Neural cell (in vitro differentiated cells): ENCODE measurements around the gene VEGFB. TPM values are rescaled to one million over a fixed set of nuclear protein-coding genes. Genes with fewer than 3 reads are reported as not detected.

Experiments used
- H2AFZ ChIP-seq: fragments of 200-600, 300-800 bp; sonication (generic), shearing (Covaris generic); 2 replicates; pipeline ENCODE4 v1.6.0; 2014; ENCODE audit warnings: low read depth, mild to moderate bottlenecking, antibody characterized with exemption, low read length, moderate library complexity
- H3F3A ChIP-seq: fragments of 200-600 bp; shearing (Covaris generic); 2 replicates; pipeline ENCODE4 v1.6.1; 2016; ENCODE audit warnings: mild to moderate bottlenecking, moderate library complexity, mixed read lengths, antibody characterized with exemption, low read length; ENCODE audit not compliant: insufficient read depth, poor library complexity, severe bottlenecking
- H3K27ac ChIP-seq: fragments of 200-600, 300-800 bp; sonication (generic), shearing (Covaris generic); 2 replicates; pipeline ENCODE4 v1.5.1; 2014; ENCODE audit warnings: mild to moderate bottlenecking, low read length, moderate library complexity
- H3K27me3 ChIP-seq: fragments of 300-800, 200-600 bp; sonication (generic), shearing (Covaris generic); 2 replicates; pipeline ENCODE4 v1.6.0; 2014; ENCODE audit warnings: mild to moderate bottlenecking, low read depth, low read length, moderate library complexity; ENCODE audit not compliant: insufficient read depth
- H3K36me3 ChIP-seq: fragments of 300-800, 200-600 bp; sonication (generic), shearing (Covaris generic); 2 replicates; pipeline ENCODE4 v1.5.1; 2014; ENCODE audit warnings: mild to moderate bottlenecking, antibody characterized with exemption, low read length, moderate library complexity; ENCODE audit not compliant: insufficient read depth
- H3K4me2 ChIP-seq: fragments of 300-800, 200-600 bp; sonication (generic), shearing (Covaris generic); 2 replicates; pipeline ENCODE4 v1.6.0; 2014; ENCODE audit warnings: mild to moderate bottlenecking, low read length
- H3K4me3 ChIP-seq: fragments of 300-800, 200-600 bp; sonication (generic), shearing (Covaris generic); 2 replicates; pipeline ENCODE4 v1.5.1; 2014; ENCODE audit warnings: mild to moderate bottlenecking, low read length, moderate library complexity
- H3K79me2 ChIP-seq: fragments of 200-600 bp; shearing (Covaris generic); replicated peaks from 2 replicates; pipeline ENCODE4 v1.6.0; 2014; ENCODE audit warnings: mild to moderate bottlenecking, low read length, moderate library complexity; ENCODE audit not compliant: insufficient read depth
- H3K9ac ChIP-seq: fragments of 300-800, 200-600 bp; sonication (generic), shearing (Covaris generic); 2 replicates; pipeline ENCODE4 v1.6.1; 2016; ENCODE audit warnings: mild to moderate bottlenecking, low read length, mixed read lengths
- H3K9me2 ChIP-seq: fragments of 200-600 bp; shearing (Covaris generic); 2 replicates; pipeline ENCODE4 v1.6.1; 2016; ENCODE audit warnings: mild to moderate bottlenecking, low read length, mixed read lengths; ENCODE audit not compliant: insufficient read depth
- H3K9me3 ChIP-seq: fragments of 200-600, 300-800 bp; sonication (generic), shearing (Covaris generic); 2 replicates; pipeline ENCODE4 v1.6.1; 2016; ENCODE audit warnings: mild to moderate bottlenecking, mixed run types, low read length, moderate library complexity, mixed read lengths
- H4K20me1 ChIP-seq: fragments of 200-600 bp; shearing (Covaris generic); 2 replicates; pipeline ENCODE4 v1.6.1; 2016; ENCODE audit warnings: mild to moderate bottlenecking, mixed run types; ENCODE audit not compliant: insufficient read depth
- EP300 ChIP-seq: fragments of 450-650 bp; conservative IDR thresholded peaks from 2 replicates; pipeline ENCODE4 v1.6.1; 2014; ENCODE audit warnings: antibody characterized with exemption, mild to moderate bottlenecking, moderate library complexity; ENCODE audit not compliant: poor library complexity, severe bottlenecking
- EZH2 ChIP-seq: fragments of 200-600, 300-800 bp; shearing (Covaris generic), sonication (generic); IDR thresholded peaks from 2 replicates; pipeline ENCODE4 v1.6.1; 2014; ENCODE audit warnings: antibody characterized with exemption, low read length, borderline replicate concordance, mild to moderate bottlenecking; ENCODE audit not compliant: insufficient read depth, poor library complexity, severe bottlenecking
- MXI1 ChIP-seq: fragments of 450-650 bp; conservative IDR thresholded peaks from 2 replicates; pipeline ENCODE4 v1.6.1; 2014; ENCODE audit warnings: antibody characterized with exemption, mild to moderate bottlenecking; ENCODE audit not compliant: poor library complexity, severe bottlenecking
- POLR2AphosphoS5 ChIP-seq: IDR thresholded peaks from 2 replicates; pipeline ENCODE4 v1.6.1; 2012
- RAD21 ChIP-seq: fragments of 450-650 bp; conservative IDR thresholded peaks from 2 replicates; pipeline ENCODE4 v1.6.1; 2014; ENCODE audit warnings: antibody characterized with exemption, mild to moderate bottlenecking, moderate library complexity
- SMC3 ChIP-seq: fragments of 450-650 bp; conservative IDR thresholded peaks from 2 replicates; pipeline ENCODE4 v1.6.1; 2014; ENCODE audit warnings: antibody characterized with exemption, mild to moderate bottlenecking, moderate library complexity; ENCODE audit not compliant: poor library complexity
- TAF1 ChIP-seq: IDR thresholded peaks from 2 replicates; pipeline ENCODE4 v1.6.1; 2012; ENCODE audit warnings: low read depth
- polyA plus RNA-seq: library from polyadenylated mRNA; depleted of rRNA; stranded (reverse); fragments of >200 nt; gene quantifications from 2 replicates; pipeline ENCODE4 v1.2.3, GENCODE V29; 2014
- TF ChIP-seq, protein P1 (sequence below): fragments of 450-650 bp; IDR thresholded peaks from 2 replicates; pipeline ENCODE4 v1.5.1; 2014; ENCODE audit warnings: antibody characterized with exemption, mild to moderate bottlenecking, moderate library complexity; ENCODE audit not compliant: poor library complexity, severe bottlenecking
- TF ChIP-seq, protein P2 (sequence below): IDR thresholded peaks from 2 replicates; pipeline ENCODE4 v1.6.1; 2012; ENCODE audit warnings: borderline replicate concordance

The VEGFB gene
- polyA plus RNA-seq, 1 donor from 2014 or later: 4.8 TPM

DNA sequence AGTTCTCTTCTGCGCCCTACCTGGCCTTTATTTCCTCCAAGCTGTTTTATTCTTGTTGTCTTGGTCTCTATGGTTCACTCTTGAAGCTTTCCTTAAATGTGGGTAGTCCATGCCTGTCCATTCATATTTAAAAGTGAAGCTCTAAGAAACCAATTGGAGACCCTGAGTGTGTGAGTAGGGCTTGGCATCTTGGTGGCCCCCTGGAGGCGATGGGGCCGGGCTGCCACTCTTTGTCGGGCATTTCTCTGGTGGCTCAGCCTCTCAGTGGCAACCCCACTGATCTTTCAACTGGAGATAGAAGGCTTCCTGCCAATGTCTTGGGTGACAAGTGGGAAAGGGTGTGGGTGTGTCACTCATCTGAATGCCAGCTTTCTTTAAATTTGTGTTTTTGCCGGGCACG, 17.5 kb upstream of the VEGFB start:
- TF ChIP-seq, protein P1, sequence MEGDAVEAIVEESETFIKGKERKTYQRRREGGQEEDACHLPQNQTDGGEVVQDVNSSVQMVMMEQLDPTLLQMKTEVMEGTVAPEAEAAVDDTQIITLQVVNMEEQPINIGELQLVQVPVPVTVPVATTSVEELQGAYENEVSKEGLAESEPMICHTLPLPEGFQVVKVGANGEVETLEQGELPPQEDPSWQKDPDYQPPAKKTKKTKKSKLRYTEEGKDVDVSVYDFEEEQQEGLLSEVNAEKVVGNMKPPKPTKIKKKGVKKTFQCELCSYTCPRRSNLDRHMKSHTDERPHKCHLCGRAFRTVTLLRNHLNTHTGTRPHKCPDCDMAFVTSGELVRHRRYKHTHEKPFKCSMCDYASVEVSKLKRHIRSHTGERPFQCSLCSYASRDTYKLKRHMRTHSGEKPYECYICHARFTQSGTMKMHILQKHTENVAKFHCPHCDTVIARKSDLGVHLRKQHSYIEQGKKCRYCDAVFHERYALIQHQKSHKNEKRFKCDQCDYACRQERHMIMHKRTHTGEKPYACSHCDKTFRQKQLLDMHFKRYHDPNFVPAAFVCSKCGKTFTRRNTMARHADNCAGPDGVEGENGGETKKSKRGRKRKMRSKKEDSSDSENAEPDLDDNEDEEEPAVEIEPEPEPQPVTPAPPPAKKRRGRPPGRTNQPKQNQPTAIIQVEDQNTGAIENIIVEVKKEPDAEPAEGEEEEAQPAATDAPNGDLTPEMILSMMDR: no peak
- TF ChIP-seq, protein P2, sequence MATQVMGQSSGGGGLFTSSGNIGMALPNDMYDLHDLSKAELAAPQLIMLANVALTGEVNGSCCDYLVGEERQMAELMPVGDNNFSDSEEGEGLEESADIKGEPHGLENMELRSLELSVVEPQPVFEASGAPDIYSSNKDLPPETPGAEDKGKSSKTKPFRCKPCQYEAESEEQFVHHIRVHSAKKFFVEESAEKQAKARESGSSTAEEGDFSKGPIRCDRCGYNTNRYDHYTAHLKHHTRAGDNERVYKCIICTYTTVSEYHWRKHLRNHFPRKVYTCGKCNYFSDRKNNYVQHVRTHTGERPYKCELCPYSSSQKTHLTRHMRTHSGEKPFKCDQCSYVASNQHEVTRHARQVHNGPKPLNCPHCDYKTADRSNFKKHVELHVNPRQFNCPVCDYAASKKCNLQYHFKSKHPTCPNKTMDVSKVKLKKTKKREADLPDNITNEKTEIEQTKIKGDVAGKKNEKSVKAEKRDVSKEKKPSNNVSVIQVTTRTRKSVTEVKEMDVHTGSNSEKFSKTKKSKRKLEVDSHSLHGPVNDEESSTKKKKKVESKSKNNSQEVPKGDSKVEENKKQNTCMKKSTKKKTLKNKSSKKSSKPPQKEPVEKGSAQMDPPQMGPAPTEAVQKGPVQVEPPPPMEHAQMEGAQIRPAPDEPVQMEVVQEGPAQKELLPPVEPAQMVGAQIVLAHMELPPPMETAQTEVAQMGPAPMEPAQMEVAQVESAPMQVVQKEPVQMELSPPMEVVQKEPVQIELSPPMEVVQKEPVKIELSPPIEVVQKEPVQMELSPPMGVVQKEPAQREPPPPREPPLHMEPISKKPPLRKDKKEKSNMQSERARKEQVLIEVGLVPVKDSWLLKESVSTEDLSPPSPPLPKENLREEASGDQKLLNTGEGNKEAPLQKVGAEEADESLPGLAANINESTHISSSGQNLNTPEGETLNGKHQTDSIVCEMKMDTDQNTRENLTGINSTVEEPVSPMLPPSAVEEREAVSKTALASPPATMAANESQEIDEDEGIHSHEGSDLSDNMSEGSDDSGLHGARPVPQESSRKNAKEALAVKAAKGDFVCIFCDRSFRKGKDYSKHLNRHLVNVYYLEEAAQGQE: no peak
- no peak for TF ChIP-seq EP300
- TF ChIP-seq POLR2AphosphoS5: no peak
- no peak for TF ChIP-seq SMC3
- no peak for TF ChIP-seq EZH2
- no peak for TF ChIP-seq MXI1
- TF ChIP-seq TAF1: no peak
- no peak for TF ChIP-seq RAD21
- H2AFZ ChIP-seq: no peak overlapping the region

DNA sequence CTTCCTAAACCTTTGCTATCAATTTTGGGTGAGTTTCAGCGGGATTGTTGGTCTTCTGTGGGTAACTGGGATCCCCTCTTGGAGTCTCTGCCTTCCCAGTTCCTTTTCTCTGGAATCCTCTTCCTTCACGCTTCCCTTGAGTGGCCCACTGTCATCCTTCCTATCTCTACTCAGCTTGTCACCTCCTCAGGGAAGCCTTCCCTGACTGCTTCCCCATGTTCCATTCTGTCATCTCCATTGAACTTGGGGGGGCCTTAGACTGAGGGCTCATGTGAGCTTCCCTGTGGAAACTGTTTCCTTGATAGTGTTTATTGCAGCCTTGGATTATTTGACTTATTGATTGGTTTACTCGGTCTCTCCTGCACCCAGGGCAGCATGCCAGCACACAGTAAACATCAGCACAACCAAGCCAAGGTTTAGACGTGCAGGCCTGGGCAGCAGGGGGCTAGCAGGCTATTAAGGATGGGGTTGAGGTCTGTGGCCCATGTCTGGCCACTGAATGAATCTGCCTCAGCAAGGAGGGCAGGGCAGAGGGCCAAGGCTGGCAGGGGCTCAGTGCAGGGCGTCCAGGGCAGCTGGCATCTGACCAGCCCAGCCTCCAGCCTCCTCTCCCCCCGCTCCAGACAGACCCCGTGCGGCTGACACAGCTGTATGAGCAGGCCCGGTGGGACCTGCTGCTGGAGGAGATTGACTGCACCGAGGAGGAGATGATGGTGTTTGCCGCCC, 15.6 kb upstream of the VEGFB start:
- H3K4me3 ChIP-seq: no peak overlapping the region
- no peaks in the 10 kb centered on the region for H3K79me2 ChIP-seq
- TF ChIP-seq POLR2AphosphoS5 (no peak), MXI1 (no peak), EZH2 (no peak), TAF1 (no peak), RAD21 (no peak), EP300 (no peak), SMC3 (no peak)
- TF ChIP-seq, protein P1: no peak
- TF ChIP-seq, protein P2: no peak

More for the DNA sequence above, 17.5 kb upstream of the VEGFB start:
- Histone ChIP-seq H3K27ac (no peak overlapping the region), H3K27me3 (no peaks in the 10 kb centered on the region), H3K4me3 (no peak overlapping the region), H3F3A (no peaks in the 10 kb centered on the region), H3K9me2 (no peaks in the 10 kb centered on the region), H4K20me1 (no peaks in the 10 kb centered on the region), H3K36me3 (no peaks in the 10 kb centered on the region), H3K4me2 (no peak overlapping the region), H3K79me2 (no peaks in the 10 kb centered on the region), H3K9me3 (no peaks in the 10 kb centered on the region), H3K9ac (no peak overlapping the region)

More for the DNA sequence above, 15.6 kb upstream of the VEGFB start:
- no peak overlapping the region for H2AFZ ChIP-seq
- H3K27ac ChIP-seq: no peak overlapping the region
- no peaks in the 10 kb centered on the region for H3K27me3 ChIP-seq
- no peaks in the 10 kb centered on the region for H4K20me1 ChIP-seq
- no peak overlapping the region for H3K9ac ChIP-seq
- no peak overlapping the region for H3K4me2 ChIP-seq
- no peaks in the 10 kb centered on the region for H3K9me2 ChIP-seq
- no peaks in the 10 kb centered on the region for H3F3A ChIP-seq
- H3K36me3 ChIP-seq: no peaks in the 10 kb centered on the region
- no peaks in the 10 kb centered on the region for H3K9me3 ChIP-seq
